AG09309 (cell line): Measurements from ENCODE around the gene MAP2K2.

Experiments used
- DNase-seq: peaks from one replicate; pipeline ENCODE4 v3.0.0-alpha.2; 2010; ENCODE audit warnings: low read depth
- H3K4me3 ChIP-seq: 2 replicates; pipeline ENCODE4 v1.5.1; 2011; ENCODE audit warnings: mild to moderate bottlenecking, low read depth, low read length, moderate library complexity; ENCODE audit not compliant: control insufficient read depth
- CTCF ChIP-seq: IDR thresholded peaks from 2 replicates; pipeline ENCODE4 v1.5.1; 2011; ENCODE audit warnings: mild to moderate bottlenecking, low read depth, low read length, inconsistent platforms; ENCODE audit not compliant: insufficient read depth, control insufficient read depth; ENCODE audit errors: missing control alignments

Gene MAP2K2

GRCh38 chr19:4115818-4116385, 8.0 kb downstream of the MAP2K2 start:
- no peak for TF ChIP-seq CTCF
- DNase-seq, result no peak
- no peak overlapping the region for H3K4me3 ChIP-seq

- no peak for TF ChIP-seq CTCF
- DNase-seq, result no peak
- no peak overlapping the region for H3K4me3 ChIP-seq
Observed at GRCh38 chr19:4115050-4115817, 8.7 kb downstream of the MAP2K2 start.

GRCh38 chr19:4114181-4114580, 9.7 kb downstream of the MAP2K2 start:
- TF ChIP-seq CTCF, result no peak
- DNase-seq, result no peak

GRCh38 chr19:4113398-4114088, 10.4 kb downstream of the MAP2K2 start:
- H3K4me3 ChIP-seq, result no peak overlapping the region
- no peak for TF ChIP-seq CTCF
- DNase-seq, result no peak

More at GRCh38 chr19:4114181-4114580, 9.7 kb downstream of the MAP2K2 start:
- no peak overlapping the region for H3K4me3 ChIP-seq

GRCh38 chr19:4112367-4112766, 11.6 kb downstream of the MAP2K2 start:
- no peak for TF ChIP-seq CTCF
- H3K4me3 ChIP-seq, result no peak overlapping the region

GRCh38 chr19:4109626-4109945, 14.3 kb downstream of the MAP2K2 start:
- no peak overlapping the region for H3K4me3 ChIP-seq
- DNase-seq, result no peak
- TF ChIP-seq CTCF, result no peak

More at GRCh38 chr19:4112367-4112766, 11.6 kb downstream of the MAP2K2 start:
- DNase-seq, result no peak
